Pancreas (tissue), 10 donors: ENCODE data around the gene GRIN3A. TPM values are rescaled to one million over a fixed set of nuclear protein-coding genes. Genes with fewer than 3 reads are reported as not detected.

Experiments used
- ATAC-seq, 4 donors: fragments of 200-7000 bp; cut with Tn5 transposase; one replicate each; pipeline versions ENCODE4 v1.8.0 to v1.9.1; 2020; ENCODE audit warnings: mild to moderate bottlenecking in 4 of 4, moderate library complexity in 4 of 4
- DNase-seq, 6 donors: peaks; one replicate each; pipeline ENCODE4 v3.0.0-alpha.2; 2020
- FAIRE-seq: peaks from 2 replicates; lab custom pipeline; 2012; peaks lifted over from hg19 to GRCh38; lab: Jason Lieb, UNC
- H3K27ac ChIP-seq, 4 donors: fragments of 200-600 bp; sonication (generic); 1 replicate in 3 of 4; 2 replicates in 1 of 4; pipeline versions ENCODE4 v1.5.0 to v1.8.0; 2020
- H3K27me3 ChIP-seq, 4 donors: fragments of 200-600 bp; one replicate each; pipeline ENCODE4 v1.8.0; 2021
- H3K36me3 ChIP-seq, 3 donors: fragments of 200-600 bp; sonication (generic) in 1 of 3; one replicate each; pipeline versions ENCODE4 v1.5.0 to v1.8.0; 2020 to 2021
- H3K4me1 ChIP-seq, 3 donors: fragments of 200-600 bp; one replicate each; pipeline ENCODE4 v1.8.0; 2021
- H3K4me3 ChIP-seq, 4 donors: fragments of 200-600 bp; sonication (generic) in 2 of 4; one replicate each; pipeline versions ENCODE4 v1.5.0 to v1.8.0; 2020 to 2021
- H3K9me3 ChIP-seq, 4 donors: fragments of 200-600 bp; one replicate each; pipeline ENCODE4 v1.8.0; 2021
- WGBS, 2 donors: extraction: QIAGEN DNeasy Blood & Tissue Kit; methylation state at CpG; one replicate each; pipeline ENCODE4 v1.1.7; 2013; 5-methylcytosine and 5-hydroxymethylcytosine counted together
- intact Hi-C, 3 donors: fragments of 100-400 bp; cut with DNase I; formaldehyde crosslinking; loops; one replicate each; pipeline versions ENCODE4 v1.11.1 to v1.14.2; 2022
- polyA plus RNA-seq, 2 donors: library from polyadenylated mRNA; stranded (reverse); fragments of 200-250 nt; gene quantifications; one replicate each; pipeline ENCODE4 v1.2.3, GENCODE V29; 2013
- total RNA-seq, 6 donors: library from RNA; stranded (reverse); fragmentation: NEBNext Ultra II Directional in 4 of 6; extraction: Animal tissue kit (Norgen Biotek cat#: 25700) in 4 of 6; gene quantifications; one replicate each; pipeline versions ENCODE4 v1.2.1 to v1.2.4, GENCODE V29; 2021 to 2023
- TF ChIP-seq, protein P1 (sequence below), 4 donors: fragments of 200-600 bp; sonication (generic) in 3 of 4; IDR thresholded peaks; one replicate each; pipeline versions ENCODE4 v1.5.0 to v1.8.0; 2021; ENCODE audit warnings: antibody characterized with exemption in 4 of 4
- donor health status: healthy with polysubstance abuse.
- donor health status: DM: no; HTN: no; CAD: no; lungs with moderate emphysema.
- donor health status: DM: no; HTN: no; CAD: no.
- donor health status: control.
- donor health status: control.
- donor health status: Bipolar disorder and iron deficiency.
- donor health status: DM: yes; HTN: yes; CAD: no.
- donor health status: DM: no; HTN: no; CAD: no.
- donor health status: DM: no; HTN: no; CAD: no.
- donor health status: DM: yes; HTN: yes; CAD: no.

The GRIN3A gene
- total and polyA plus RNA-seq, 8 donors = under 0.01 to 0.09 (median 0.05) TPM; not detected in 2

DNA sequence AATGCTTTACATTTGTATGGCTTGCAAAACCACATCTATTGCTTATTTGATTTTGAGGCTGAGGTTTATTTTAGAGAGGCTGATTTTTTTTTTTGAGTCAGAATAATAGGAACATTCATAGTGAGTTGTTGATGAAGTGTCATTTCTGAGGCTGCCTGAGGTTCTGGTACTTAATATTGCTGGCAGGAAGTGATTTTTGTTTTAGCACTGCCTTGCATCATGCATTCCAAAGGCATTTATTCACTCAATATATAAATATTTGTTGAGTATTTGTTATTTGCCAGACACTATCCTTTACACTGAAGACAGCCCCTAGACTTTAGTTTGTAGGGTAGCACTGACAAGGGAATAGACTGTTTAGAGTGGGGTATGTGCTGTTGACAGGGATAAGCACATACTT, 202.1 kb downstream of the GRIN3A start:
- no peaks in the 10 kb centered on the region for H3K27me3 ChIP-seq
- FAIRE-seq (no peak), ATAC-seq (no peak)

DNA sequence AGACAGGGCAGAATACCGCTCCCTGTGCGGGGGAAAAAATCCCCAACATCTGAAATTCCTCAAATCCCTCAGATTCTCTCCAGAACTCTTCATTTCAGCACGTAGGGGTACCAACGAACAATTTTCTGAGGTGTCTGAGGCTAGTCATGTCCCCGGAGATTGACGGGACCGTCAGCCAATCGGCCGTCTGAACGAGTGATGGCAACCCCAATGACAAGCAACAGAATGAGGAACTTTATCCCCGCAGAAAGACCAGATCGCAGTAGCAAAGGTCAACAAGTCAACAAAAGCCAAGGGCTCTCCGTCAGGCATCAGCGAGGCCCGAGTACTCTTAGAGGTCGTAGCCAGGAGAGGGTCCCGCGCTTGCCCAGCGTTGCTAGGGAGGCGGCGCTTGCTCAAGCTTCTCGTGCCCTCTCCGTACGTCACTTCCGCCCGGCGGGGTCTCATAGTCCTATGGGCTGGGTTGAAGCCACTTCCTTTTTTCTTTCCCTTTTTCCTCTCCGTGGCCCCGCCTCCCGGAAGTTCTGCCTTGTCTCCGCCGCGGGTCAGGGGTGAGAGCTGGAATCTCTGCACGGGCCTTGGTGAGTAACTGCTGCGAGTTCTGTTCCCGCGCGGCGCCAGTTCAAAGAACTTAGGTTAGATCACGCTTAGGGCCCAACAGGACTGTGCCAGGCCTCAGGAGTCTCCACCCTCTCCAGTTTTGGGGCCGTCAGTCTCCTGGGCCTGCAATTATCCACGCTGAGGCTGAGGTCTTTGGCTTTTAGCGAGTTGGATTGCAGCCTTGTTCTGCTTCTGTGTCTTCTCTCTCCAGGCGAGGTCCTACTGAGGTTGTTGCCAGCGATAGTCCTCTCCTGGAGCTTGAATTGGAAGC, 204.9 kb downstream of the GRIN3A start, which contains the start of gene RNF20:
TSS of gene RNF20 (plus strand) at position 520 of the 871 bp plus-strand sequence. CDS start 1,571 bp downstream, outside the sequence.
- peak within 1 kb of the TSS; percentile 86 to 98 (median 91) for H3K27ac ChIP-seq
- peak; percentile 54 for FAIRE-seq
- 1% methylated on average over 45 of the region's 45 CpGs for WGBS, 2 donors

More for the DNA sequence above, 202.1 kb downstream of the GRIN3A start:
- DNase-seq = no peak
- Histone ChIP-seq H3K4me1 (peaks cover 0 to 16% (median 11%) of the 10 kb centered on the region in 3 donors), H3K9me3 (no peaks in the 10 kb centered on the region), H3K4me3 (no peak overlapping the region), H3K27ac (no peak overlapping the region), H3K36me3 (peaks cover 0 to 10% (median 0%) of the 10 kb centered on the region in 3 donors)
- TF ChIP-seq, protein P1, sequence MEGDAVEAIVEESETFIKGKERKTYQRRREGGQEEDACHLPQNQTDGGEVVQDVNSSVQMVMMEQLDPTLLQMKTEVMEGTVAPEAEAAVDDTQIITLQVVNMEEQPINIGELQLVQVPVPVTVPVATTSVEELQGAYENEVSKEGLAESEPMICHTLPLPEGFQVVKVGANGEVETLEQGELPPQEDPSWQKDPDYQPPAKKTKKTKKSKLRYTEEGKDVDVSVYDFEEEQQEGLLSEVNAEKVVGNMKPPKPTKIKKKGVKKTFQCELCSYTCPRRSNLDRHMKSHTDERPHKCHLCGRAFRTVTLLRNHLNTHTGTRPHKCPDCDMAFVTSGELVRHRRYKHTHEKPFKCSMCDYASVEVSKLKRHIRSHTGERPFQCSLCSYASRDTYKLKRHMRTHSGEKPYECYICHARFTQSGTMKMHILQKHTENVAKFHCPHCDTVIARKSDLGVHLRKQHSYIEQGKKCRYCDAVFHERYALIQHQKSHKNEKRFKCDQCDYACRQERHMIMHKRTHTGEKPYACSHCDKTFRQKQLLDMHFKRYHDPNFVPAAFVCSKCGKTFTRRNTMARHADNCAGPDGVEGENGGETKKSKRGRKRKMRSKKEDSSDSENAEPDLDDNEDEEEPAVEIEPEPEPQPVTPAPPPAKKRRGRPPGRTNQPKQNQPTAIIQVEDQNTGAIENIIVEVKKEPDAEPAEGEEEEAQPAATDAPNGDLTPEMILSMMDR (IDR thresholded peaks at IDR 0.05) = no peak
- intact Hi-C loops = no loop called here

DNA sequence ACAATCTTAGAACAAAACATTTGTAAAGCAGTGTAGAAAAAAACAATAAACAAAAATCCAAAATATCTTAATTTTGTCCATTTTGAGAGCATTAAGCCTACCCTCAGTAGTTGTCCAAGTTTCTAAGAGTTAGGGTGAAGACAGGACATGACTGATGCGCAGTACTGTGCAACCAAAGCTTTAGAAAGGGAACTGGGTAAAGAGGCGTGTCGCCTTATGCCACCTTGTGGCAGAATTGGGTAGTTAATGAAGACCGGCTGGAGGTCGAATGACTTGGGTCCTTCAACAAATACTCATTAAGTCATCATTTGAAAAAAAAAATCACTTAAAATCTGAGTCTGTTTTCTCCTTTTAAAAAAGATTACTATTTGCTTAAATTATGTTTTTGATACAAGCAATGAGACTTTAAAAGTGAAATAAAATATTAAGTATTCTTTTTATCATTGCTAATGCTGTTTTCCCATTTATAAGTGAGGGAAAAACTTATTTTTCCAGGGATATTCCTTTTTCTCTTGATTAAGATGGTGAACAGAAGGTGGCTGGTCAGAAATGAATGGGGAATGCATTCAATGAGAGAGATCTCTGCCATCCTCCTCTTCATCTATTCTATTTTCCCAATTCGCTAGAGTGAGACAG, 208.3 kb downstream of the GRIN3A start:
- H3K9me3 ChIP-seq = no peaks in the 10 kb centered on the region
- peaks cover 0 to 11% (median 10%) of the 10 kb centered on the region in 3 donors for H3K4me1 ChIP-seq
- peak in 4 of 6 donors; percentile 39 to 75 (median 42) for DNase-seq
- TF ChIP-seq, protein P1 (IDR thresholded peaks at IDR 0.05) = peak; percentile 38 to 79 (median 75)
- H3K27ac ChIP-seq = no peak overlapping the region
- peak in 3 of 4 donors; percentile 54 to 59 (median 56) for ATAC-seq
- no peaks in the 10 kb centered on the region for H3K27me3 ChIP-seq
- peak; percentile 83 for FAIRE-seq
- H3K36me3 ChIP-seq = no peaks in the 10 kb centered on the region
- intact Hi-C loops = no loop called here
- H3K4me3 ChIP-seq = no peak overlapping the region
- 16 to 17% methylated on average over 6 of the region's 6 CpGs for WGBS, 2 donors

More for the DNA sequence above, 204.9 kb downstream of the GRIN3A start, which contains the start of gene RNF20:
- Histone ChIP-seq H3K9me3 (no peaks in the 10 kb centered on the region), H3K27me3 (no peaks in the 10 kb centered on the region), H3K4me3 (peak within 1 kb of the TSS; percentile 65 to 74 (median 69)), H3K4me1 (peaks cover 0 to 16% (median 11%) of the 10 kb centered on the region in 3 donors), H3K36me3 (no peaks in the 10 kb centered on the region)
- ATAC-seq = peak; percentile 96 to 99 (median 98)
- TF ChIP-seq, protein P1 (IDR thresholded peaks at IDR 0.05) = no peak
- DNase-seq = peak; percentile 99 to 100 (median 99)
- intact Hi-C loops = no loop called here

DNA sequence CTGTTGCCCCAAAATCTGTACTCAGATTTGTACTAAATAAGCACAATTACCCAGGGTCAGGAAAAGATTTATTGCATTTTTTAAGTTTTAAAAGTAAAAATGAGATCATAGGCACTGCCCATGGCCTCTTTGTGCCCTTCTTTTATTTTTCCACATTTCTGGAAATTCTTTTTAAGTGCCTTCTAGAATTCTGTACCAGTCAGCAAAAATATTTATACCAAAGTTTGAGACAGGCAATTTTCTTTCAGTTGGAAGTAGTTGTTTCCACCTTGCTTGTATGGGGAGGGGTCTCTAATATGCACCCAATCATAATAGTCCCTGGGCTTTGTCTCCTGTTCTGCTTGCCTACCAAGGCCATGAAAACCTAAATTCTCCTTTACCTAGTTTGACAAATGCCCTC, 210.4 kb downstream of the GRIN3A start:
- H3K27ac ChIP-seq = no peak overlapping the region
- H3K27me3 ChIP-seq = no peaks in the 10 kb centered on the region
- DNase-seq (no peak), FAIRE-seq (no peak), ATAC-seq (no peak)
- intact Hi-C loops = loop anchor here (5.0 to 10.0 kb wide), 2 partner anchors 53 to 66 kb away; no protein-coding TSS in a partner anchor
- TF ChIP-seq, protein P1 (IDR thresholded peaks at IDR 0.05) = no peak
- no peak overlapping the region for H3K4me3 ChIP-seq
- no peaks in the 10 kb centered on the region for H3K36me3 ChIP-seq
- H3K9me3 ChIP-seq = no peaks in the 10 kb centered on the region
- peaks cover 0 to 3% (median 3%) of the 10 kb centered on the region in 3 donors for H3K4me1 ChIP-seq
